GM12878 (cell line): ENCODE results near the gene UNK.

Experiments used
- ASH2L ChIP-seq: fragments of 300-600, 200-600 bp; sonication (generic); IDR thresholded peaks from 2 replicates; pipeline ENCODE4 v1.6.1; 2017; ENCODE audit warnings: low read depth, mild to moderate bottlenecking, borderline replicate concordance
- BRCA1 ChIP-seq: IDR thresholded peaks from 2 replicates; pipeline ENCODE4 v1.6.1; 2011; ENCODE audit warnings: low read depth, low read length, improper control_type of control experiment
- MYC ChIP-seq: IDR thresholded peaks from 2 replicates; pipeline ENCODE4 v1.6.1; 2011; ENCODE audit warnings: mild to moderate bottlenecking, low read length, moderate library complexity, inconsistent platforms; ENCODE audit not compliant: insufficient read depth, insufficient replicate concordance, insufficient read length, severe bottlenecking
- NR2F1 ChIP-seq: fragments of 450-650 bp; conservative IDR thresholded peaks from 2 replicates; pipeline ENCODE4 v1.6.1; 2017; ENCODE audit warnings: mild to moderate bottlenecking
- POLR2A ChIP-seq: IDR thresholded peaks from 2 replicates; pipeline ENCODE4 v1.6.1; 2011; ENCODE audit warnings: low read depth, mild to moderate bottlenecking, low read length
- POLR2AphosphoS5 ChIP-seq: IDR thresholded peaks from 2 replicates; pipeline ENCODE4 v1.6.1; 2011; ENCODE audit warnings: mild to moderate bottlenecking, low read length, inconsistent platforms
- RAD21 ChIP-seq: IDR thresholded peaks from 2 replicates; pipeline ENCODE4 v1.6.1; 2011; ENCODE audit warnings: mild to moderate bottlenecking, low read depth, low read length, moderate library complexity; ENCODE audit not compliant: insufficient read depth
- SMC3 ChIP-seq: IDR thresholded peaks from 2 replicates; pipeline ENCODE4 v1.6.1; 2011; ENCODE audit warnings: low read length, improper control_type of control experiment, borderline replicate concordance
- TAF1 ChIP-seq: IDR thresholded peaks from 2 replicates; pipeline ENCODE4 v1.6.1; 2011; ENCODE audit warnings: mild to moderate bottlenecking, low read depth, low read length, borderline replicate concordance
- YY1 ChIP-seq: IDR thresholded peaks from 2 replicates; pipeline ENCODE4 v1.6.1; 2011; ENCODE audit warnings: low read depth, mild to moderate bottlenecking, low read length
- ZNF24 ChIP-seq: fragments of 450-650 bp; IDR thresholded peaks from 2 replicates; pipeline ENCODE4 v1.6.1; 2017; ENCODE audit warnings: antibody characterized with exemption, mild to moderate bottlenecking
- TF ChIP-seq, protein P1 (sequence below): fragments of 450-650 bp; conservative IDR thresholded peaks from 2 replicates; pipeline ENCODE4 v1.6.1; 2017; ENCODE audit warnings: mild to moderate bottlenecking, moderate library complexity
- TF ChIP-seq, protein P2 (sequence below), 3 experiments: IDR thresholded peaks in 2 of 3; conservative IDR thresholded peaks in 1 of 3; 2 replicates each; pipeline ENCODE4 v1.5.1; 2011; ENCODE audit warnings: low read depth in 3 of 3, low read length in 3 of 3, mild to moderate bottlenecking in 3 of 3, control low read depth in 2 of 3, moderate library complexity in 2 of 3, inconsistent platforms in 1 of 3, mixed read lengths in 1 of 3; ENCODE audit not compliant: control insufficient read depth in 2 of 3, insufficient read depth in 1 of 3; ENCODE audit errors: extremely low read depth in 1 of 3
- TF ChIP-seq, protein P3 (sequence below): IDR thresholded peaks from 2 replicates; pipeline ENCODE4 v1.6.1; 2012; ENCODE audit warnings: low read depth, low read length, improper control_type of control experiment

GRCh38 chr17:75842411-75842810 lies 57.8 kb downstream of the UNK start:
- TF ChIP-seq, protein P1, sequence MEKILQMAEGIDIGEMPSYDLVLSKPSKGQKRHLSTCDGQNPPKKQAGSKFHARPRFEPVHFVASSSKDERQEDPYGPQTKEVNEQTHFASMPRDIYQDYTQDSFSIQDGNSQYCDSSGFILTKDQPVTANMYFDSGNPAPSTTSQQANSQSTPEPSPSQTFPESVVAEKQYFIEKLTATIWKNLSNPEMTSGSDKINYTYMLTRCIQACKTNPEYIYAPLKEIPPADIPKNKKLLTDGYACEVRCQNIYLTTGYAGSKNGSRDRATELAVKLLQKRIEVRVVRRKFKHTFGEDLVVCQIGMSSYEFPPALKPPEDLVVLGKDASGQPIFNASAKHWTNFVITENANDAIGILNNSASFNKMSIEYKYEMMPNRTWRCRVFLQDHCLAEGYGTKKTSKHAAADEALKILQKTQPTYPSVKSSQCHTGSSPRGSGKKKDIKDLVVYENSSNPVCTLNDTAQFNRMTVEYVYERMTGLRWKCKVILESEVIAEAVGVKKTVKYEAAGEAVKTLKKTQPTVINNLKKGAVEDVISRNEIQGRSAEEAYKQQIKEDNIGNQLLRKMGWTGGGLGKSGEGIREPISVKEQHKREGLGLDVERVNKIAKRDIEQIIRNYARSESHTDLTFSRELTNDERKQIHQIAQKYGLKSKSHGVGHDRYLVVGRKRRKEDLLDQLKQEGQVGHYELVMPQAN = no peak
- TF ChIP-seq MYC (no peak), ASH2L (no peak), ZNF24 (no peak), RAD21 (no peak), POLR2AphosphoS5 (no peak), BRCA1 (no peak), NR2F1 (no peak), POLR2A (no peak), SMC3 (no peak), TAF1 (no peak), YY1 (no peak)
- TF ChIP-seq, protein P2, sequence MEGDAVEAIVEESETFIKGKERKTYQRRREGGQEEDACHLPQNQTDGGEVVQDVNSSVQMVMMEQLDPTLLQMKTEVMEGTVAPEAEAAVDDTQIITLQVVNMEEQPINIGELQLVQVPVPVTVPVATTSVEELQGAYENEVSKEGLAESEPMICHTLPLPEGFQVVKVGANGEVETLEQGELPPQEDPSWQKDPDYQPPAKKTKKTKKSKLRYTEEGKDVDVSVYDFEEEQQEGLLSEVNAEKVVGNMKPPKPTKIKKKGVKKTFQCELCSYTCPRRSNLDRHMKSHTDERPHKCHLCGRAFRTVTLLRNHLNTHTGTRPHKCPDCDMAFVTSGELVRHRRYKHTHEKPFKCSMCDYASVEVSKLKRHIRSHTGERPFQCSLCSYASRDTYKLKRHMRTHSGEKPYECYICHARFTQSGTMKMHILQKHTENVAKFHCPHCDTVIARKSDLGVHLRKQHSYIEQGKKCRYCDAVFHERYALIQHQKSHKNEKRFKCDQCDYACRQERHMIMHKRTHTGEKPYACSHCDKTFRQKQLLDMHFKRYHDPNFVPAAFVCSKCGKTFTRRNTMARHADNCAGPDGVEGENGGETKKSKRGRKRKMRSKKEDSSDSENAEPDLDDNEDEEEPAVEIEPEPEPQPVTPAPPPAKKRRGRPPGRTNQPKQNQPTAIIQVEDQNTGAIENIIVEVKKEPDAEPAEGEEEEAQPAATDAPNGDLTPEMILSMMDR (IDR thresholded peaks at IDR 0.05 in 2 of 3, conservative IDR thresholded peaks at IDR 0.05 in 1 of 3; ENCODE audit: control insufficient read depth in 2 of 3, extremely low read depth in 1 of 3, insufficient read depth in 1 of 3, low read depth in 3 of 3, low read length in 3 of 3) = no peak
- TF ChIP-seq, protein P3, sequence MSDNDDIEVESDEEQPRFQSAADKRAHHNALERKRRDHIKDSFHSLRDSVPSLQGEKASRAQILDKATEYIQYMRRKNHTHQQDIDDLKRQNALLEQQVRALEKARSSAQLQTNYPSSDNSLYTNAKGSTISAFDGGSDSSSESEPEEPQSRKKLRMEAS = no peak
